HepG2 (cell line): Measurements from ENCODE around the gene UBAP1L. TPM values are rescaled to one million over a fixed set of nuclear protein-coding genes. Genes with fewer than 3 reads are reported as not detected.

Experiments used
- CHD4 ChIP-seq: fragments of 200-600 bp; sonication (generic); IDR thresholded peaks from 2 replicates; pipeline ENCODE4 v1.7.0; 2017; ENCODE audit warnings: mild to moderate bottlenecking, low read length, borderline replicate concordance
- DZIP1 ChIP-seq: sonication (generic); formaldehyde crosslinking; IDR thresholded peaks from 2 replicates; pipeline ENCODE4 v1.5.0; 2020; ENCODE audit warnings: mild to moderate bottlenecking, missing genetic modification reagents
- E2F2 ChIP-seq: sonication (generic); formaldehyde crosslinking; IDR thresholded peaks from 2 replicates; pipeline ENCODE4 v1.4.0; 2020; ENCODE audit warnings: missing genetic modification reagents, borderline replicate concordance
- ETV5 ChIP-seq: IDR thresholded peaks from 2 replicates; pipeline ENCODE4 v1.6.1; 2018; ENCODE audit warnings: missing biosample characterization, missing genetic modification reagents, inconsistent platforms, borderline replicate concordance
- ETV6 ChIP-seq: sonication (generic); formaldehyde crosslinking; conservative IDR thresholded peaks from 2 replicates; pipeline ENCODE4 v1.4.0; 2020; ENCODE audit warnings: missing genetic modification reagents
- HMGXB3 ChIP-seq: sonication (generic); formaldehyde crosslinking; IDR thresholded peaks from 2 replicates; pipeline ENCODE4 v1.4.0; 2020; ENCODE audit warnings: missing genetic modification reagents, borderline replicate concordance
- HNRNPK ChIP-seq: fragments of 200-400 bp; formaldehyde crosslinking; IDR thresholded peaks from 2 replicates; pipeline ENCODE4 v1.6.1; 2018; ENCODE audit warnings: low read length, low read depth, moderate library complexity, mild to moderate bottlenecking; ENCODE audit not compliant: poor library complexity, severe bottlenecking
- KMT2B ChIP-seq: IDR thresholded peaks from 2 replicates; pipeline ENCODE4 v1.6.1; 2016; ENCODE audit warnings: missing genetic modification reagents, missing compliant biosample characterization
- MIER2 ChIP-seq: IDR thresholded peaks from 2 replicates; pipeline ENCODE4 v1.6.1; 2016; ENCODE audit warnings: missing biosample characterization, missing genetic modification reagents
- MIER3 ChIP-seq: IDR thresholded peaks from 2 replicates; pipeline ENCODE4 v1.6.1; 2016; ENCODE audit warnings: missing compliant biosample characterization, borderline replicate concordance
- NAIF1 ChIP-seq: sonication (generic); formaldehyde crosslinking; IDR thresholded peaks from 2 replicates; pipeline ENCODE4 v1.5.0; 2020; ENCODE audit warnings: mild to moderate bottlenecking, missing genetic modification reagents, borderline replicate concordance
- NFYC ChIP-seq: IDR thresholded peaks from 2 replicates; pipeline ENCODE4 v1.6.1; 2016; ENCODE audit warnings: missing genetic modification reagents, missing compliant biosample characterization
- RFX1 ChIP-seq: fragments of 450-650 bp; IDR thresholded peaks from 2 replicates; pipeline ENCODE4 v1.6.1; 2017
- ZNF225 ChIP-seq: sonication (generic); formaldehyde crosslinking; IDR thresholded peaks from 2 replicates; pipeline ENCODE4 v1.4.0; 2020; ENCODE audit warnings: mild to moderate bottlenecking, missing genetic modification reagents
- ZNF432 ChIP-seq: sonication (generic); formaldehyde crosslinking; IDR thresholded peaks from 2 replicates; pipeline ENCODE4 v1.5.0; 2020; ENCODE audit warnings: missing genetic modification reagents, mild to moderate bottlenecking, borderline replicate concordance
- ZSCAN21 ChIP-seq: sonication (generic); formaldehyde crosslinking; IDR thresholded peaks from 2 replicates; pipeline ENCODE4 v1.8.0; 2022; ENCODE audit warnings: mild to moderate bottlenecking, missing genetic modification reagents, moderate library complexity, borderline replicate concordance
- polyA plus RNA-seq, 8 experiments: library from polyadenylated mRNA; depleted of rRNA in 3 of 8; stranded (reverse) in 7 of 8; unstranded in 1 of 8; fragments of >200 nt; fragmentation: Illumina TruSeq in 4 of 8; extraction: Trizol in 4 of 8; gene quantifications; 2 replicates each; pipeline versions ENCODE4 v1.2.1 to v1.2.3, GENCODE V29; 2011 to 2016; ENCODE audit warnings: low read depth in 4 of 8, missing spikeins in 1 of 8, mixed read lengths in 1 of 8; ENCODE audit not compliant: insufficient read depth in 1 of 8
- total RNA-seq, 5 experiments: library from RNA; depleted of rRNA; stranded (reverse); fragments of >200 nt; fragmentation: Illumina TruSeq; extraction: Trizol; gene quantifications; 2 replicates each; pipeline ENCODE4 v1.2.3, GENCODE V29; 2016; ENCODE audit warnings: low read depth in 1 of 5

Gene UBAP1L
- total and polyA plus RNA-seq, 2 of the 13 experiments (the other 11 are each of a cell fraction or from before 2014, with no cell fraction given) = 0.86 to 1.4 TPM

GRCh38 chr15:65133548-65134200 is 18.7 kb upstream of the UBAP1L start, which contains the start of gene PDCD7 (continued):
- TF ChIP-seq DZIP1 (CRISPR knock-in tag) (no peak), NFYC (CRISPR knock-in tag) (peak; percentile 58; the same call in 1 of the 2 replicates), ETV5 (CRISPR knock-in tag) (peak; percentile 89), NAIF1 (CRISPR knock-in tag) (no peak), MIER2 (CRISPR knock-in tag) (0 out of 2 replicates have a peak, but pooled peaks have one; percentile 28), E2F2 (CRISPR knock-in tag) (no peak), CHD4 (no peak), HMGXB3 (no peak; the same call in 1 of the 2 replicates), ZNF432 (no peak), KMT2B (peak; percentile 87), MIER3 (peak; percentile 70; the same call in 1 of the 2 replicates), RFX1 (no peak), HNRNPK (no peak), ZSCAN21 (CRISPR knock-in tag) (0 out of 2 replicates have a peak, but pooled peaks have one; percentile 34), ZNF225 (CRISPR knock-in tag) (no peak), ETV6 (CRISPR knock-in tag) (0 out of 2 replicates have a peak, but pooled peaks have one; percentile 36)
